Neural progenitor cell (in vitro differentiated cells): ENCODE measurements around the gene ABCC4.

ENCODE experiments used
- EZH2 ChIP-seq: fragments of 200-600 bp; sonication (generic); IDR thresholded peaks from 2 replicates; pipeline ENCODE4 v1.6.1; 2017; ENCODE audit warnings: antibody characterized with exemption, mild to moderate bottlenecking, moderate library complexity
- TF ChIP-seq, protein P1 (sequence below): fragments of 200-600 bp; sonication (generic); IDR thresholded peaks from 2 replicates; pipeline ENCODE4 v1.5.1; 2017; ENCODE audit warnings: antibody characterized with exemption, mild to moderate bottlenecking

DNA sequence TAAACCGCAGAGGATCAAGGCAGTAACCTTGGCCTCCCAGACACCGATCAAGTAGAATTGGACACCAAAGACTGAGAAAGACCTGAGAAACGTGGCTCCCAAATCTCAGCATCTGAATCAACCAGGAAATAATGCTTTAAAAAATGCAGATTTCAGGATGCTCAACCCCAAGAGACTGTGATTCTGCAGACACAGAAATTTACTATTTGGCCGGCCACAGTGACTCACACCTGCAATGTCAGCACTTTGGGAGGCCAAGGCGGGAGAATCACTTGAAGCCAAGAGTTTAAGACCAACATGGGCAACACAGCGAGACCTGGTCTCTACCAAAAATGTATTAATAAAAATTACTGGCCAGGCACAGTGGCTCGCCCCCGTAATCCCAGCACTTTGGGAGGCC lies 6.2 kb downstream of the ABCC4 start:
- TF ChIP-seq, protein P1, sequence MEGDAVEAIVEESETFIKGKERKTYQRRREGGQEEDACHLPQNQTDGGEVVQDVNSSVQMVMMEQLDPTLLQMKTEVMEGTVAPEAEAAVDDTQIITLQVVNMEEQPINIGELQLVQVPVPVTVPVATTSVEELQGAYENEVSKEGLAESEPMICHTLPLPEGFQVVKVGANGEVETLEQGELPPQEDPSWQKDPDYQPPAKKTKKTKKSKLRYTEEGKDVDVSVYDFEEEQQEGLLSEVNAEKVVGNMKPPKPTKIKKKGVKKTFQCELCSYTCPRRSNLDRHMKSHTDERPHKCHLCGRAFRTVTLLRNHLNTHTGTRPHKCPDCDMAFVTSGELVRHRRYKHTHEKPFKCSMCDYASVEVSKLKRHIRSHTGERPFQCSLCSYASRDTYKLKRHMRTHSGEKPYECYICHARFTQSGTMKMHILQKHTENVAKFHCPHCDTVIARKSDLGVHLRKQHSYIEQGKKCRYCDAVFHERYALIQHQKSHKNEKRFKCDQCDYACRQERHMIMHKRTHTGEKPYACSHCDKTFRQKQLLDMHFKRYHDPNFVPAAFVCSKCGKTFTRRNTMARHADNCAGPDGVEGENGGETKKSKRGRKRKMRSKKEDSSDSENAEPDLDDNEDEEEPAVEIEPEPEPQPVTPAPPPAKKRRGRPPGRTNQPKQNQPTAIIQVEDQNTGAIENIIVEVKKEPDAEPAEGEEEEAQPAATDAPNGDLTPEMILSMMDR, result no peak
- TF ChIP-seq EZH2, result no peak
